ENCODE data around the gene MED26.
A peak's percentile ranks its signal among the peaks of the same experiment; 100 is the strongest.

The MED26 gene

GRCh38 chr19:16573925-16574324 is 54.1 kb downstream of the MED26 start:
- TF ChIP-seq, protein P1, sequence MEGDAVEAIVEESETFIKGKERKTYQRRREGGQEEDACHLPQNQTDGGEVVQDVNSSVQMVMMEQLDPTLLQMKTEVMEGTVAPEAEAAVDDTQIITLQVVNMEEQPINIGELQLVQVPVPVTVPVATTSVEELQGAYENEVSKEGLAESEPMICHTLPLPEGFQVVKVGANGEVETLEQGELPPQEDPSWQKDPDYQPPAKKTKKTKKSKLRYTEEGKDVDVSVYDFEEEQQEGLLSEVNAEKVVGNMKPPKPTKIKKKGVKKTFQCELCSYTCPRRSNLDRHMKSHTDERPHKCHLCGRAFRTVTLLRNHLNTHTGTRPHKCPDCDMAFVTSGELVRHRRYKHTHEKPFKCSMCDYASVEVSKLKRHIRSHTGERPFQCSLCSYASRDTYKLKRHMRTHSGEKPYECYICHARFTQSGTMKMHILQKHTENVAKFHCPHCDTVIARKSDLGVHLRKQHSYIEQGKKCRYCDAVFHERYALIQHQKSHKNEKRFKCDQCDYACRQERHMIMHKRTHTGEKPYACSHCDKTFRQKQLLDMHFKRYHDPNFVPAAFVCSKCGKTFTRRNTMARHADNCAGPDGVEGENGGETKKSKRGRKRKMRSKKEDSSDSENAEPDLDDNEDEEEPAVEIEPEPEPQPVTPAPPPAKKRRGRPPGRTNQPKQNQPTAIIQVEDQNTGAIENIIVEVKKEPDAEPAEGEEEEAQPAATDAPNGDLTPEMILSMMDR (IDR thresholded peaks at IDR 0.05; ENCODE audit: borderline replicate concordance, control extremely low read depth, extremely low read depth, insufficient read depth, missing control alignments), result no peak
- no peak for DNase-seq (ENCODE audit: low spot score)

DNA sequence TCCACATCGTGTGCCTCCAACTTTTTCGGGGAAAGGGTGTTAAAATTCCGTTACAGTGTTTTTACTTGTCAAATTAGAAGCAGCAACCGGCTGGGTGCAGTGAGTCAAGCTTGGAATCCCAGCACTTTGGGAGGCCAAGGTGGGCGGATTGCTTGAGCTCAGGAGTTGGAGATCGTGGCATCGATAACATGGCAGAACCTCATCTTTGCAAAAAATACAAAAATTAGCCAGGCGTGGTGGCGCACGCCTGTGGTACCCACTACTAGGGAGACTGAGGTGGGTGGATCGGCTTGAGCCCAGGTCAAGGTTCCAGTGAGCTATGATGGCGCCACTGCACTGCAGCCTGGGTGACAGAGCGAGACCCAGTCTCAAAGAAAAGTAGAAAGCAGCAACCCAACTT is 54.7 kb downstream of the MED26 start:
- no peak for DNase-seq (ENCODE audit: low spot score)
- TF ChIP-seq, protein P1 (IDR thresholded peaks at IDR 0.05; ENCODE audit: borderline replicate concordance, control extremely low read depth, extremely low read depth, insufficient read depth, missing control alignments), result no peak
- in situ Hi-C loops (cut with MboI; ENCODE audit: low sequenced_read_pairs, unreplicated experiment), result no loop called here

More at GRCh38 chr19:16573925-16574324, 54.1 kb downstream of the MED26 start:
- in situ Hi-C loops (cut with MboI; ENCODE audit: low sequenced_read_pairs, unreplicated experiment), result no loop called here

DNA sequence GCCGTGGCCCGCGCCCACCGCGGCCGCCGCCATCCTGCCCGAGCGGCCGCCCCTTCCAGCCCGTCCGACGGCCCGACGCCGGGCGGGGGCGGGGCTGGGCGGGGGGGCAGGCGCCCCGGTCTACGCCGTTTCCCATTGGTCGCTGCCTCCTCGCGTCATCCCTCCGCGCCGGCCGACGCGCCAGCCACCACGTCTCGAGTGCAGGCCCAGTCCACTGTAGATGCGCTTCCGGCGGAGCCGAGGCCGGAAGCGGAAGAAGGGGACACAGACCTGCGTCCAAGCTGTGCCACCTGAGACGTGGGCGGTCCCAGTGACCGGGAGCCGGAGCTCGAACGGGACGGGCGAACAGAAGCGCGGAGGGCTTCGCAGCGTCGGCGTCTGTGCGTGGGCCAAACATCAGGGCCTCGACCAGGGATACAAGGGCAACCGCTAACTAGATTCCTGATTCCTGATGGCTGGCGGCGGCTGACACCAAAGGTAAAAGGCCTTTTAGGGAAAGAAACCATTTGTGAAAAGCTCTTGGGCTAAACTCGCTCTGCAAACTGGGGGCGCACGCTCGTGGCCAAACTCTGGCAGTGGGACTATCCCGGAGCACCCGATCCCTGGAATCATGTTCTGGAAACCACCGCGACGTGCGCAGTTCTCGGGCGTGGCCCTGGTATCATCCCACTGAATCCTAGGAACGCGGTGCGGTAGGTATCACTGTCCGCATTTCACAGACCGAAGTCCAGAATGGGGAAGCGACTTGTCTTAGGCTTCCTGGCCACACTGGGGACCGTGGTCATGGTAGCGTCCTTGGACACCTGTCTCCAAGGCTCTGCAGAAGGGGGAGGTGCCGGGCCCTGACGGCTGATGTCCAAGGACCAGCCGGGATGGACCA is 55.4 kb downstream of the MED26 start, which contains the start of gene SLC35E1:
SLC35E1 (minus strand) TSS at position 84 of the 880 bp plus-strand sequence; CDS start at position 33, 51 bp downstream.
- TF ChIP-seq, protein P1 (IDR thresholded peaks at IDR 0.05; ENCODE audit: borderline replicate concordance, control extremely low read depth, extremely low read depth, insufficient read depth, missing control alignments), result no peak
- in situ Hi-C loops (cut with MboI; ENCODE audit: low sequenced_read_pairs, unreplicated experiment), result no loop called here
- peak; percentile 100 for DNase-seq (ENCODE audit: low spot score)

DNA sequence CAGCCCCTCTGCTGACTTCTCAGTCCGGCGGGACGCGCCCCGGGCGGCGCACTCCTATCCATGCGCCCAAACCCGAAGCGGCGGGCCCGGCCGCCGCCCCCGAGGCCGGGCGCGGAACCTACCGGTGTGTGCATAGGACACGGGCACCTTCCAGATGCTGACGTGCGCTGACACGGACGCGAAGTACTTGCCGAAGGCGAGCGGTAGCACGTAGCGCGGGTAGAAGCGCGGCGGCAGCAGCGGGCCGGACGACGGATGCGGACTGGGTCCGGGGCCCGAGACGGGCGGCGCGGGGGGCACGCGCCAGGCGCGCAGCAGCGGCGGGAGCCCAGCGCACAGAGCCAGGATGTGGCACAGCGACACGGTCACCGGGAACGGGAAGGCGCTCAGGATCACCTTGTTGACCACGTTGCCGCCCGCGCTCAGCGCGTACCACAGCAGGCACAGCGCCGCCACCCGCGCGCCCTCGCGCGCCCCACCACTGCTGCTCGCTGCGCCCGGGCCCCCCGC is 56.1 kb downstream of the MED26 start:
- DNase-seq (ENCODE audit: low spot score), result peak; percentile 64
- TF ChIP-seq, protein P1 (IDR thresholded peaks at IDR 0.05; ENCODE audit: borderline replicate concordance, control extremely low read depth, extremely low read depth, insufficient read depth, missing control alignments), result no peak

DNA sequence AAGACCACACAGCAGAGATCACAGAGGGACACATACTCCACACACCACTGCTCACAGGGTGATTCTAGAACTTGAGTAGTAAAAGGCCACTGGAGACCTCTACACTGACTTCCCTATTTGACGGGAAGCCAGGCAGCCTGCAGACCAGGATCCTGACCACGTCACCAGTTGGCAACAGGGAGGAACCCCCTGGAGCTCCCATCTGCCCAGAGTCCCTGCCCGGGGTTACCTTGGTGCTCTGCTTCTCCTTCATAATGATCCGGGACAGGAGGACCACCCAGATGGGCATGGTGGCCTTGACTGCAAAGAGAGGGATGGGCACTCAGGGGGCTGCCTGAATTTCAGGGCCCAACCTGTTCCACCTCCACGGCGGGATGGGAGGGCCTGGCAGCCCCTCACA is 56.7 kb downstream of the MED26 start:
- in situ Hi-C loops (cut with MboI; ENCODE audit: low sequenced_read_pairs, unreplicated experiment), result no loop called here
- TF ChIP-seq, protein P1 (IDR thresholded peaks at IDR 0.05; ENCODE audit: borderline replicate concordance, control extremely low read depth, extremely low read depth, insufficient read depth, missing control alignments), result no peak
- no peak for DNase-seq (ENCODE audit: low spot score)

More for the DNA sequence above, 56.1 kb downstream of the MED26 start:
- in situ Hi-C loops (cut with MboI; ENCODE audit: low sequenced_read_pairs, unreplicated experiment), result no loop called here

DNA sequence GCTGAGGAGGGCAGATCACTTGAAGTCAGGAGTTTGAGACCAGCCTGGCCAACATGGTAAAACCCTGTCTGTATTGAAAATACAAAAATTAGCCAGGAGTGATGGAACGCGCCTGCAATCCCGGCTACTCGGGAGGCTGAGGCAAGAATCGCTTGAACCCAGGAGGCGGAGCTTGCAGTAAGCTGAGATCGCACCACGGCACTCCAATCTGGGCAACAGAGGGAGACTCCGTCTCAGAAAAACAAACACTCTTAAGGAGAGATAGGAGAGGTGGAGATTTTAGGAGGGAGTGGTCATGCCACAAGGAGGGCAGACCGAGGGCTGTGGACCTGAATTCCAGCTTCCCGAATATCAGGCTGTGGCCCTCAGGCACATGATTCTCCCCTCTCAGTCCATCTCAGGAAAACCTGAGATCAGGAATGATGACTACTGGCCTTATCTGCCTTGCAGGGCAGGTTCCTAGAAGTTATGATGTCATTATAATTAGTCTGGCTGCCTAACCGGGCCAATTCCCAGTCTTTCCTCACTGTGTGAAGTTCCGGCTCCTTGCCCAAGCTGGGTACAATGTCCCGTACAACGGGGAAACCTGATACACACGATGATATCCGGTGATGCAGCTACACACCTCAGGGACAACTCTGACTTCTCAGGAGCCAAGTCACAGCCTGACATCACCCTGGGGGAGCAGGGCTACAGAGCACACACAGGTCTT is 58.2 kb downstream of the MED26 start:
- no peak for DNase-seq (ENCODE audit: low spot score)
- TF ChIP-seq, protein P1 (IDR thresholded peaks at IDR 0.05; ENCODE audit: borderline replicate concordance, control extremely low read depth, extremely low read depth, insufficient read depth, missing control alignments), result no peak
- in situ Hi-C loops (cut with MboI; ENCODE audit: low sequenced_read_pairs, unreplicated experiment), result no loop called here
